Caco-2 (cell line): Measurements from ENCODE around the gene GPR143. TPM values are rescaled to one million over a fixed set of nuclear protein-coding genes. Genes with fewer than 3 reads are reported as not detected.

Experiments used
- BruUV-seq: library from RNA; stranded (reverse); fragments of 400-500 nt; replicated peaks from 2 replicates; lab custom pipeline; 2021; lab: Mats Ljungman, UMichigan
- CTCF ChIA-PET: fragments of 300-600 bp; sonication (Branson Sonifier 250); formaldehyde crosslinking; loops from one replicate; lab custom pipeline; 2022; ENCODE audit warnings: antibody characterized with exemption; lab: Charles Lee
- POLR2A ChIA-PET: fragments of 300-600 bp; sonication (Branson Sonifier 250); formaldehyde crosslinking; loops from one replicate; lab custom pipeline; 2022; ENCODE audit warnings: antibody characterized with exemption; lab: Charles Lee
- DNase-seq, 2 experiments: peaks; one replicate each; pipeline versions ENCODE4 v3.0.0 to v3.0.0-alpha.2; 2020 to 2022
- H3K27me3 ChIP-seq: replicated peaks from 2 replicates; pipeline ENCODE4 v1.6.0; 2011; ENCODE audit warnings: low read length; ENCODE audit not compliant: control insufficient read depth, insufficient read depth
- H3K36me3 ChIP-seq: 2 replicates; pipeline ENCODE4 v1.5.1; 2011; ENCODE audit warnings: low read length; ENCODE audit not compliant: control insufficient read depth, insufficient read depth
- H3K4me1 ChIP-seq: fragments of 250-450 bp; sonication (Bioruptor Pico); 2 replicates; pipeline ENCODE4 v1.5.1; 2020; ENCODE audit warnings: mild to moderate bottlenecking
- H3K4me3 ChIP-seq: 2 replicates; pipeline ENCODE4 v1.5.1; 2011; ENCODE audit warnings: low read depth, mild to moderate bottlenecking, control low read depth, low read length
- H3K9me3 ChIP-seq: fragments of 250-450 bp; sonication (Bioruptor Pico); 2 replicates; pipeline ENCODE4 v1.5.1; 2020; ENCODE audit warnings: mild to moderate bottlenecking, moderate library complexity
- H3K27ac Mint-ChIP-seq: one replicate; pipeline ENCODE4 v1.8.0; 2022; ENCODE audit warnings: mixed read lengths; ENCODE audit not compliant: unreplicated experiment
- H3K27me3 Mint-ChIP-seq: one replicate; pipeline ENCODE4 v1.8.0; 2022; ENCODE audit warnings: mixed read lengths; ENCODE audit not compliant: insufficient read depth, unreplicated experiment
- H3K36me3 Mint-ChIP-seq: one replicate; pipeline ENCODE4 v1.8.0; 2022; ENCODE audit warnings: mild to moderate bottlenecking, mixed read lengths; ENCODE audit not compliant: insufficient read depth, unreplicated experiment
- H3K4me1 Mint-ChIP-seq: one replicate; pipeline ENCODE4 v1.8.0; 2022; ENCODE audit warnings: low read depth, mixed read lengths; ENCODE audit not compliant: unreplicated experiment
- H3K4me3 Mint-ChIP-seq: one replicate; pipeline ENCODE4 v1.8.0; 2022; ENCODE audit warnings: mild to moderate bottlenecking, moderate library complexity, mixed read lengths; ENCODE audit not compliant: unreplicated experiment
- H3K9me3 Mint-ChIP-seq: one replicate; pipeline ENCODE4 v1.8.0; 2022; ENCODE audit warnings: mixed read lengths; ENCODE audit not compliant: unreplicated experiment
- CTCF ChIP-seq, 2 experiments: fragments of 200-600 bp in 1 of 2; IDR thresholded peaks; 1 replicate in 1 of 2; 2 replicates in 1 of 2; pipeline versions ENCODE4 v1.5.1 to v1.8.0; 2011 to 2022; ENCODE audit warnings: antibody characterized with exemption in 1 of 2, control low read depth in 1 of 2, inconsistent platforms in 1 of 2, low read depth in 1 of 2, low read length in 1 of 2, mild to moderate bottlenecking in 1 of 2, moderate library complexity in 1 of 2; ENCODE audit not compliant: insufficient read depth in 1 of 2, severe bottlenecking in 1 of 2, unreplicated experiment in 1 of 2
- intact Hi-C: fragments of 100-400 bp; cut with micrococcal nuclease; formaldehyde crosslinking; loops from one replicate; pipeline ENCODE4 v1.10.0; 2022; ENCODE audit not compliant: unreplicated experiment
- total RNA-seq: library from RNA; stranded (reverse); gene quantifications from 2 replicates; pipeline ENCODE4 v1.2.3, GENCODE V29; 2022

Gene GPR143
- total RNA-seq, 1 experiment from 2014 or later: 8.0 TPM

GRCh38 chrX:9789555-9789954, 23.9 kb upstream of the GPR143 start:
- peaks cover 13% of the 10 kb centered on the region for H3K4me1 Mint-ChIP-seq
- CTCF ChIA-PET: no interaction called here
- BruUV-seq: no TSS peak
- DNase-seq: no peak
- H3K9me3 Mint-ChIP-seq: no peaks in the 10 kb centered on the region
- no peak overlapping the region for H3K4me3 ChIP-seq
- H3K36me3 ChIP-seq: no peaks in the 10 kb centered on the region; the same call in 1 of the 2 replicates
- TF ChIP-seq CTCF (IDR thresholded peaks at IDR 0.05; ENCODE audit: insufficient read depth in 1 of 2, low read depth in 1 of 2, low read length in 1 of 2, severe bottlenecking in 1 of 2, unreplicated experiment in 1 of 2): no peak
- POLR2A ChIA-PET: no interaction called here
- peak overlapping the region; percentile 81 for H3K4me3 Mint-ChIP-seq
- no peaks in the 10 kb centered on the region for H3K27me3 ChIP-seq
- H3K27me3 Mint-ChIP-seq: no peaks in the 10 kb centered on the region
- peaks cover 14% of the 10 kb centered on the region for H3K4me1 ChIP-seq
- intact Hi-C loops: loop anchor here (1.0 kb wide), 2 partner anchors 56 to 75 kb away; no protein-coding TSS in a partner anchor
- no peak overlapping the region for H3K27ac Mint-ChIP-seq
- H3K36me3 Mint-ChIP-seq: peaks cover 4% of the 10 kb centered on the region
- H3K9me3 ChIP-seq: no peaks in the 10 kb centered on the region

GRCh38 chrX:9788911-9789310, 23.3 kb upstream of the GPR143 start:
- intact Hi-C loops: loop anchor here (1.0 kb wide), 2 partner anchors 56 to 75 kb away; no protein-coding TSS in a partner anchor
- H3K36me3 Mint-ChIP-seq: no peaks in the 10 kb centered on the region
- Histone ChIP-seq H3K9me3 (no peaks in the 10 kb centered on the region), H3K4me3 (no peak overlapping the region), H3K36me3 (no peaks in the 10 kb centered on the region; the same call in 1 of the 2 replicates), H3K27me3 (no peaks in the 10 kb centered on the region), H3K4me1 (peaks cover 14% of the 10 kb centered on the region)
- no TSS peak for BruUV-seq
- no peaks in the 10 kb centered on the region for H3K27me3 Mint-ChIP-seq
- H3K4me1 Mint-ChIP-seq: peaks cover 9% of the 10 kb centered on the region
- H3K27ac Mint-ChIP-seq: no peak overlapping the region
- CTCF ChIA-PET: no interaction called here
- peak; percentile 53 to 62 for DNase-seq
- peak overlapping the region; percentile 81 for H3K4me3 Mint-ChIP-seq
- no peak for TF ChIP-seq CTCF (IDR thresholded peaks at IDR 0.05; ENCODE audit: insufficient read depth in 1 of 2, low read depth in 1 of 2, low read length in 1 of 2, severe bottlenecking in 1 of 2, unreplicated experiment in 1 of 2)
- POLR2A ChIA-PET: no interaction called here
- H3K9me3 Mint-ChIP-seq: no peaks in the 10 kb centered on the region

DNA sequence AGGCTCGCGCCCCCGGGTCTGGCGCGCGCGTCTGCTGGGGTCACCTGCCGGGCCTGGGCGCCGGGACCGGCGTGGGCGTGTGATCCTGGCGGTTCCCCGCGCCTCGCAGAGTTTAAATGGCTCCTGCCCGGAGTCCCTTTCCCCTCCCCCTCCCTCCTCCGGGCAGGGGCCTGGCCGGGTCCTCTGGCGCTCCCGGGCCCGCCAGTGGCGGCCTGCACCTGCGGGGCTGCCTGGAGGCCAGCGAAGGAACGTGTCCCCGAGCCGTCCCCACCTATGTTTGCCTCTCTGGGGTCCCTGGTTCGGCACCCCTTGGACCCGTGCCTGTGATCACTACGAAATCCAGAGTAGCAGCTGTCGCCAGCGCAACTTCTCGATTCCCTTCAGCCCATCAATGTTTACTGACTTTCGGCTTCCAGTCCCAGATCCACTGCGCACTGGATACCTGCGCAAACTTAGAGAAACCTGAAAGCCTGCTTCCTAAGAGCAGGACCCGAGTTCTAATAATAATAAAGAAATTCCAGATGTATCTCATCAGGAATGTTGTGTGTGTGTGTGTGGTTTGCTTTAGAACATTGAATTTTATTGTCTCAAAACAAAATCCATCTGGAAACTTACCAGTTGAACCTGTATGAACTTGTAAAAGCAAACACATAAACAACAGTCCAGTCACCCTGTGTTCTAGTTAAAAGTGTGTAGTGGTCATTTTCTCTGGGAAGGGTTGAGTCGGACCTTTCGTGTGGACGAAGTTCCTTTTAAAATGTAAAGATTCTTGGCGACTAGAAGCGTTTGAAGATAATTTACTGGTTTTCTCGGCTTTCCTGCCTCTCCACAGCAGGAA, 21.4 kb upstream of the GPR143 start:
- intact Hi-C loops: no loop called here

More for the DNA sequence above, 21.4 kb upstream of the GPR143 start:
- Mint-ChIP-seq H3K27ac (peak overlapping the region; percentile 77), H3K4me3 (peak overlapping the region; percentile 81), H3K27me3 (no peaks in the 10 kb centered on the region), H3K36me3 (no peaks in the 10 kb centered on the region), H3K9me3 (no peaks in the 10 kb centered on the region), H3K4me1 (peaks cover 9% of the 10 kb centered on the region)
- peak overlapping the region; percentile 70 for H3K4me3 ChIP-seq
- H3K9me3 ChIP-seq: no peaks in the 10 kb centered on the region
- no peaks in the 10 kb centered on the region for H3K27me3 ChIP-seq
- peak in 1 of 2 experiments; percentile 60 for DNase-seq
- H3K36me3 ChIP-seq: no peaks in the 10 kb centered on the region; the same call in 1 of the 2 replicates
- peaks cover 14% of the 10 kb centered on the region for H3K4me1 ChIP-seq
- POLR2A ChIA-PET: interaction anchor here (0.6 to 1.3 kb wide), 2 partner anchors 56 to 62 kb away, joined by 3 read pairs; no protein-coding TSS in a partner anchor
- no TSS peak for BruUV-seq
- no peak for TF ChIP-seq CTCF (IDR thresholded peaks at IDR 0.05; ENCODE audit: insufficient read depth in 1 of 2, low read depth in 1 of 2, low read length in 1 of 2, severe bottlenecking in 1 of 2, unreplicated experiment in 1 of 2)
- CTCF ChIA-PET: no interaction called here
